Thyroid gland (tissue), 4 donors: Measurements from ENCODE around the gene LDHAL6A.

Experiments
- CTCF ChIP-seq, 6 experiments: fragments of 200-600 bp in 3 of 6; fragments of 450-650 bp in 3 of 6; sonication (generic) in 3 of 6; IDR thresholded peaks; one replicate each; pipeline ENCODE4 v1.5.1; 2016 to 2019; ENCODE audit warnings: antibody characterized with exemption in 6 of 6, mild to moderate bottlenecking in 2 of 6, inconsistent platforms in 1 of 6, moderate library complexity in 1 of 6
- POLR2A ChIP-seq, 2 donors: fragments of 450-650 bp; IDR thresholded peaks; one replicate each; pipeline ENCODE4 v1.6.1; 2017; ENCODE audit warnings: antibody characterized with exemption in 2 of 2, mild to moderate bottlenecking in 2 of 2, moderate library complexity in 1 of 2

GRCh38 chr11:18408558-18409291 is 46.9 kb upstream of the LDHAL6A start:
- no peak for TF ChIP-seq CTCF (IDR thresholded peaks at IDR 0.05)
- TF ChIP-seq POLR2A (IDR thresholded peaks at IDR 0.05), result no peak
